ENCODE measurements around the gene SLC38A3.
A peak's percentile ranks its signal among the peaks of the same experiment; 100 is the strongest.
"Not testable (repeated sequence)": the region's sequence is repeated elsewhere in the genome, so short reads cannot be mapped to it uniquely, and the experiment has no call there.

The SLC38A3 gene

GRCh38 chr3:50255251-50255615 lies 50.2 kb downstream of the SLC38A3 start:
- DNase-seq (ENCODE audit: low read depth): no peak

GRCh38 chr3:50256978-50257890 lies 52.2 kb downstream of the SLC38A3 start:
- peak; percentile 55 for DNase-seq (ENCODE audit: low read depth)

GRCh38 chr3:50258029-50258680 lies 53.1 kb downstream of the SLC38A3 start:
- DNase-seq (ENCODE audit: low read depth): no peak

- no peak for DNase-seq (ENCODE audit: low read depth)
Observed at GRCh38 chr3:50258979-50259378, 53.9 kb downstream of the SLC38A3 start.

- no peak for DNase-seq (ENCODE audit: low read depth)
Observed at GRCh38 chr3:50259432-50260026, 54.5 kb downstream of the SLC38A3 start.

- peak; percentile 88 for DNase-seq (ENCODE audit: low read depth)
Observed at GRCh38 chr3:50260027-50260941, 55.2 kb downstream of the SLC38A3 start.

- DNase-seq (ENCODE audit: low read depth): no peak
Observed at GRCh38 chr3:50260942-50261441, 55.9 kb downstream of the SLC38A3 start.

- DNase-seq (ENCODE audit: low read depth): no peak
Observed at GRCh38 chr3:50261505-50261904, 56.4 kb downstream of the SLC38A3 start.

GRCh38 chr3:50262200-50262599 lies 57.1 kb downstream of the SLC38A3 start:
- not testable (repeated sequence) for DNase-seq (ENCODE audit: low read depth)

- no peak for DNase-seq (ENCODE audit: low read depth)
Observed at GRCh38 chr3:50262778-50263177, 57.7 kb downstream of the SLC38A3 start.

GRCh38 chr3:50263478-50264382 lies 58.7 kb downstream of the SLC38A3 start:
- peak; percentile 51 for DNase-seq (ENCODE audit: low read depth)

GRCh38 chr3:50264383-50264963 lies 59.4 kb downstream of the SLC38A3 start:
- peak; percentile 83 for DNase-seq (ENCODE audit: low read depth)

- DNase-seq (ENCODE audit: low read depth): peak; percentile 41
Observed at GRCh38 chr3:50264964-50265485, 60.0 kb downstream of the SLC38A3 start.

- DNase-seq (ENCODE audit: low read depth): no peak
Observed at GRCh38 chr3:50265571-50265970, 60.5 kb downstream of the SLC38A3 start.

- no peak for DNase-seq (ENCODE audit: low read depth)
Observed at GRCh38 chr3:50266017-50266416, 60.9 kb downstream of the SLC38A3 start.

GRCh38 chr3:50266836-50267235 lies 61.8 kb downstream of the SLC38A3 start:
- no peak for DNase-seq (ENCODE audit: low read depth)

- DNase-seq (ENCODE audit: low read depth): no peak
Observed at GRCh38 chr3:50267280-50267913, 62.3 kb downstream of the SLC38A3 start.

- no peak for DNase-seq (ENCODE audit: low read depth)
Observed at GRCh38 chr3:50268276-50268675, 63.2 kb downstream of the SLC38A3 start.

GRCh38 chr3:50268703-50269451 lies 63.8 kb downstream of the SLC38A3 start, which contains the start of gene SEMA3B:
TSS of gene SEMA3B (plus strand) at chr3:50269147. CDS start at chr3:50269241, 94 bp downstream.
- DNase-seq (ENCODE audit: low read depth): peak; percentile 62
